HCT116 (cell line): Measurements from ENCODE around the gene GGT6. TPM values are rescaled to one million over a fixed set of nuclear protein-coding genes. Genes with fewer than 3 reads are reported as not detected.

ENCODE experiments used
- ATAC-seq: fragments of 200-7000 bp; cut with Tn5 transposase; 2 replicates; pipeline ENCODE4 v1.9.1; 2020; ENCODE audit warnings: mild to moderate bottlenecking, moderate library complexity
- BruUV-seq: library from RNA; stranded (reverse); fragments of 400-500 nt; replicated peaks from 2 replicates; lab custom pipeline; 2021; lab: Mats Ljungman, UMichigan
- CTCF ChIA-PET: fragments of 300-600 bp; sonication (Branson Sonifier 250); formaldehyde crosslinking; loops from one replicate; lab custom pipeline; 2021; ENCODE audit warnings: antibody characterized with exemption; lab: Charles Lee
- POLR2A ChIA-PET: fragments of 300-600, 350-600 bp; sonication (Branson Sonifier 250); formaldehyde crosslinking; loops from one replicate; lab custom pipeline; 2021; ENCODE audit warnings: antibody characterized with exemption; lab: Charles Lee
- RAD21 ChIA-PET, 2 experiments: fragments of 300-600 bp; sonication (Branson Sonifier 250); formaldehyde crosslinking; loops; one replicate each; lab custom pipeline; 2023; ENCODE audit warnings: low total read pairs in 2 of 2; ENCODE audit not compliant: uncharacterized antibody in 2 of 2, unreplicated experiment in 2 of 2, low non-redundant PET in 1 of 2; lab: Charles Lee
- DNase-seq: peaks from one replicate; pipeline ENCODE4 v3.0.0-alpha.2; 2010; ENCODE audit warnings: low read depth, low spot score
- H2AFZ ChIP-seq: fragments of 200-600 bp; shearing (Covaris generic), sonication (generic); 2 replicates; pipeline ENCODE4 v1.6.1; 2017; ENCODE audit warnings: low read depth, mixed run types, mixed read lengths, antibody characterized with exemption, low read length; ENCODE audit not compliant: poor library complexity, severe bottlenecking
- H3K27ac ChIP-seq: 2 replicates; pipeline ENCODE4 v1.5.1; 2012; ENCODE audit warnings: low read depth, low read length
- H3K27me3 ChIP-seq: fragments of 200-600 bp; sonication (generic); 2 replicates; pipeline ENCODE4 v1.6.1; 2016; ENCODE audit warnings: mixed run types, low read length, mixed read lengths; ENCODE audit not compliant: insufficient read depth
- H3K36me3 ChIP-seq, 2 experiments: fragments of 200-500 bp in 1 of 2; fragments of 200-600 bp in 1 of 2; sonication (Bioruptor generic) in 1 of 2; sonication (generic) in 1 of 2; 2 replicates each; pipeline versions ENCODE4 v1.5.1 to v1.6.1; 2014 to 2016; ENCODE audit warnings: low read length in 2 of 2, inconsistent platforms in 1 of 2, mixed read lengths in 1 of 2, mixed run types in 1 of 2; ENCODE audit not compliant: insufficient read depth in 2 of 2, control insufficient read depth in 1 of 2
- H3K4me1 ChIP-seq, 2 experiments: fragments of 200-600 bp in 1 of 2; sonication (generic) in 1 of 2; 2 replicates each; pipeline versions ENCODE4 v1.5.1 to v1.6.1; 2012 to 2017; ENCODE audit warnings: low read length in 2 of 2, inconsistent platforms in 1 of 2, mild to moderate bottlenecking in 1 of 2, mixed read lengths in 1 of 2, mixed run types in 1 of 2, moderate library complexity in 1 of 2; ENCODE audit not compliant: insufficient read depth in 2 of 2, control insufficient read depth in 1 of 2
- H3K4me2 ChIP-seq: fragments of 200-600 bp; sonication (generic); 2 replicates; pipeline ENCODE4 v1.6.1; 2017; ENCODE audit warnings: mixed run types, low read length, mixed read lengths
- H3K4me3 ChIP-seq, 2 experiments: fragments of 200-600 bp in 1 of 2; sonication (generic) in 1 of 2; replicated peaks in 1 of 2; 2 replicates each; pipeline ENCODE4 v1.5.1; 2011 to 2016; ENCODE audit warnings: low read length in 2 of 2, control low read depth in 1 of 2, low read depth in 1 of 2, mild to moderate bottlenecking in 1 of 2, mixed read lengths in 1 of 2, mixed run types in 1 of 2
- H3K79me2 ChIP-seq: fragments of 200-600 bp; sonication (generic); 2 replicates; pipeline ENCODE4 v1.6.1; 2017; ENCODE audit warnings: mild to moderate bottlenecking, mixed run types, low read length, moderate library complexity, mixed read lengths; ENCODE audit not compliant: insufficient read depth
- H3K9ac ChIP-seq: fragments of 200-600 bp; sonication (generic); 2 replicates; pipeline ENCODE4 v1.6.1; 2016; ENCODE audit warnings: low read length, mixed read lengths
- H3K9me2 ChIP-seq: fragments of 200-600 bp; sonication (generic), shearing (Covaris generic); 2 replicates; pipeline ENCODE4 v1.6.1; 2017; ENCODE audit warnings: mixed run types, mild to moderate bottlenecking, moderate library complexity; ENCODE audit not compliant: insufficient read depth
- H3K9me3 ChIP-seq, 2 experiments: fragments of 200-500 bp in 1 of 2; fragments of 200-600 bp in 1 of 2; sonication (Bioruptor generic) in 1 of 2; sonication (generic) in 1 of 2; 2 replicates each; pipeline ENCODE4 v1.6.1; 2014 to 2017; ENCODE audit warnings: low read length in 2 of 2, mixed read lengths in 2 of 2, inconsistent platforms in 1 of 2, low read depth in 1 of 2, mild to moderate bottlenecking in 1 of 2, mixed run types in 1 of 2, moderate library complexity in 1 of 2; ENCODE audit not compliant: control insufficient read depth in 1 of 2, insufficient read depth in 1 of 2
- H4K20me1 ChIP-seq: fragments of 200-600 bp; sonication (generic), shearing (Covaris generic); 2 replicates; pipeline ENCODE4 v1.6.1; 2017; ENCODE audit warnings: mixed run types, mild to moderate bottlenecking, moderate library complexity; ENCODE audit not compliant: insufficient read depth
- CEBPB ChIP-seq: IDR thresholded peaks from 2 replicates; pipeline ENCODE4 v1.6.1; 2012; ENCODE audit warnings: low read depth
- CTCF ChIP-seq, 3 experiments: fragments of 200-600 bp in 1 of 3; sonication (generic) in 1 of 3; IDR thresholded peaks in 2 of 3; conservative IDR thresholded peaks in 1 of 3; 2 replicates each; pipeline ENCODE4 v1.5.1; 2012 to 2017; ENCODE audit warnings: low read depth in 2 of 3, low read length in 2 of 3, antibody characterized with exemption in 1 of 3, borderline replicate concordance in 1 of 3, control low read depth in 1 of 3, mild to moderate bottlenecking in 1 of 3, mixed read lengths in 1 of 3, mixed run types in 1 of 3, moderate library complexity in 1 of 3; ENCODE audit not compliant: insufficient read depth in 1 of 3
- ELF1 ChIP-seq: IDR thresholded peaks from 2 replicates; pipeline ENCODE4 v1.6.1; 2012; ENCODE audit warnings: low read depth, borderline replicate concordance
- EZH2phosphoT487 ChIP-seq: fragments of 200-600 bp; IDR thresholded peaks from 2 replicates; pipeline ENCODE4 v1.6.1; 2018; ENCODE audit warnings: antibody characterized with exemption, borderline replicate concordance
- FOSL1 ChIP-seq: IDR thresholded peaks from 2 replicates; pipeline ENCODE4 v1.6.1; 2012; ENCODE audit warnings: low read depth
- JUND ChIP-seq: IDR thresholded peaks from 2 replicates; pipeline ENCODE4 v1.6.1; 2012
- POLR2AphosphoS5 ChIP-seq: IDR thresholded peaks from 2 replicates; pipeline ENCODE4 v1.6.1; 2011; ENCODE audit warnings: mild to moderate bottlenecking, low read depth, low read length, moderate library complexity
- SIN3A ChIP-seq: IDR thresholded peaks from 2 replicates; pipeline ENCODE4 v1.6.1; 2012; ENCODE audit warnings: low read depth
- SP1 ChIP-seq: IDR thresholded peaks from 2 replicates; pipeline ENCODE4 v1.6.1; 2012; ENCODE audit warnings: low read depth
- YY1 ChIP-seq: IDR thresholded peaks from 2 replicates; pipeline ENCODE4 v1.6.1; 2011; ENCODE audit warnings: low read length, low read depth, moderate library complexity, mild to moderate bottlenecking; ENCODE audit not compliant: insufficient replicate concordance; ENCODE audit errors: extremely low read depth
- ZNF274 ChIP-seq: fragments of 200-500 bp; sonication (Bioruptor generic); IDR thresholded peaks from 2 replicates; pipeline ENCODE4 v1.6.1; 2014; ENCODE audit warnings: mild to moderate bottlenecking, low read depth, low read length, inconsistent platforms
- intact Hi-C: fragments of 100-400 bp; cut with micrococcal nuclease; formaldehyde crosslinking; loops from 2 replicates; pipeline ENCODE4 v1.10.0; 2022
- total RNA-seq: library from RNA; stranded (reverse); gene quantifications from one replicate; pipeline ENCODE4 v1.2.1, GENCODE V29; 2021; ENCODE audit not compliant: unreplicated experiment
- TF ChIP-seq, protein P1 (sequence below): IDR thresholded peaks from 2 replicates; pipeline ENCODE4 v1.6.1; 2012; ENCODE audit warnings: low read depth
- TF ChIP-seq, protein P2 (sequence below): IDR thresholded peaks from 2 replicates; pipeline ENCODE4 v1.6.1; 2012

GGT6 gene
- total RNA-seq, 1 experiment from 2014 or later: 0.10 TPM

GRCh38 chr17:4529533-4530152, 30.7 kb downstream of the GGT6 start:
- no peaks in the 10 kb centered on the region for H3K9me2 ChIP-seq
- no peak overlapping the region for H3K4me3 ChIP-seq
- ChIA-PET POLR2A (no interaction called here), RAD21 (interaction anchor here in 1 of 2 experiments (0.6 kb wide), 1 partner anchor 10 kb away, joined by 3 read pairs; no protein-coding TSS in a partner anchor), CTCF (no interaction called here)
- H2AFZ ChIP-seq: no peak overlapping the region
- no peak overlapping the region for H3K4me2 ChIP-seq
- BruUV-seq: no TSS peak
- no peak for ATAC-seq
- peaks cover 8 to 16% of the 10 kb centered on the region in 2 experiments; a peak in 3 of 4 replicates for H3K4me1 ChIP-seq
- no peaks in the 10 kb centered on the region for H3K36me3 ChIP-seq
- no peaks in the 10 kb centered on the region for H3K79me2 ChIP-seq
- no peaks in the 10 kb centered on the region for H3K9me3 ChIP-seq
- no peaks in the 10 kb centered on the region for H3K27me3 ChIP-seq
- no peak for TF ChIP-seq CEBPB
- TF ChIP-seq, protein P1, sequence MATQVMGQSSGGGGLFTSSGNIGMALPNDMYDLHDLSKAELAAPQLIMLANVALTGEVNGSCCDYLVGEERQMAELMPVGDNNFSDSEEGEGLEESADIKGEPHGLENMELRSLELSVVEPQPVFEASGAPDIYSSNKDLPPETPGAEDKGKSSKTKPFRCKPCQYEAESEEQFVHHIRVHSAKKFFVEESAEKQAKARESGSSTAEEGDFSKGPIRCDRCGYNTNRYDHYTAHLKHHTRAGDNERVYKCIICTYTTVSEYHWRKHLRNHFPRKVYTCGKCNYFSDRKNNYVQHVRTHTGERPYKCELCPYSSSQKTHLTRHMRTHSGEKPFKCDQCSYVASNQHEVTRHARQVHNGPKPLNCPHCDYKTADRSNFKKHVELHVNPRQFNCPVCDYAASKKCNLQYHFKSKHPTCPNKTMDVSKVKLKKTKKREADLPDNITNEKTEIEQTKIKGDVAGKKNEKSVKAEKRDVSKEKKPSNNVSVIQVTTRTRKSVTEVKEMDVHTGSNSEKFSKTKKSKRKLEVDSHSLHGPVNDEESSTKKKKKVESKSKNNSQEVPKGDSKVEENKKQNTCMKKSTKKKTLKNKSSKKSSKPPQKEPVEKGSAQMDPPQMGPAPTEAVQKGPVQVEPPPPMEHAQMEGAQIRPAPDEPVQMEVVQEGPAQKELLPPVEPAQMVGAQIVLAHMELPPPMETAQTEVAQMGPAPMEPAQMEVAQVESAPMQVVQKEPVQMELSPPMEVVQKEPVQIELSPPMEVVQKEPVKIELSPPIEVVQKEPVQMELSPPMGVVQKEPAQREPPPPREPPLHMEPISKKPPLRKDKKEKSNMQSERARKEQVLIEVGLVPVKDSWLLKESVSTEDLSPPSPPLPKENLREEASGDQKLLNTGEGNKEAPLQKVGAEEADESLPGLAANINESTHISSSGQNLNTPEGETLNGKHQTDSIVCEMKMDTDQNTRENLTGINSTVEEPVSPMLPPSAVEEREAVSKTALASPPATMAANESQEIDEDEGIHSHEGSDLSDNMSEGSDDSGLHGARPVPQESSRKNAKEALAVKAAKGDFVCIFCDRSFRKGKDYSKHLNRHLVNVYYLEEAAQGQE: no peak
- no peak overlapping the region for H3K9ac ChIP-seq
- no peak overlapping the region for H3K27ac ChIP-seq
- DNase-seq: no peak
- intact Hi-C loops: loop anchor here (5.0 kb wide), 1 partner anchor 107 kb away; no protein-coding TSS in a partner anchor
- no peaks in the 10 kb centered on the region for H4K20me1 ChIP-seq

DNA sequence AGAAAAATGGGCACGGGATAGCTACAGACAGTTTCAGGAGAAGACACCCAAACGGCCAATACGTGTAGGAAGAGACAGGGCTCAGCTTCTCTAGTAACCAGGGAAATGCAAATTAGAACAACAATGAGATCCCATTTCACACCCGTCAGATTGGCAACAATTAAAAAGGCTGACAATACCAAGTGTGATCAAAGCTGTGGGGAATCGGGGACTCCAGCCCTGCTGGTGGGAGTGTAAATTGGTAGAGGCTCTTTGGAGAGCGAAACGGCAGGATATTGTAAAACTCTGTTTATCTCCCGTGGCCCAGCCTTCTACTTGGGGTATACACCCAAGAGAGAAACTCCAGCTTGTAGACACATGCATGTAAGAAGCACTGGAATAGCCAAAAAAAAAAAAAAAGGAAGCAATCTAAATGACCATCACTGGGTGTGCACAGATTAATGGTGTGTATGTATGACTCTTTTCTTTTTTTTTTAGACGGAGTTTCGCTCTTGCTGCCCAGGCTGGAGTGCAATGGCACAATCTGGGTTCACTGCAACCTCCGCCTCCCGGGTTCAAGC, 32.7 kb downstream of the GGT6 start:
- intact Hi-C loops: no loop called here
- Histone ChIP-seq H4K20me1 (no peaks in the 10 kb centered on the region), H2AFZ (no peak overlapping the region), H3K9ac (no peak overlapping the region), H3K36me3 (no peaks in the 10 kb centered on the region), H3K79me2 (no peaks in the 10 kb centered on the region), H3K9me3 (no peaks in the 10 kb centered on the region), H3K27me3 (no peaks in the 10 kb centered on the region), H3K4me1 (no peaks in the 10 kb centered on the region), H3K4me3 (no peak overlapping the region), H3K27ac (no peak overlapping the region), H3K4me2 (no peak overlapping the region), H3K9me2 (no peaks in the 10 kb centered on the region)
- BruUV-seq: no TSS peak
- no peak for ATAC-seq
- no peak for DNase-seq
- CTCF ChIA-PET: no interaction called here
- RAD21 ChIA-PET: no interaction called here
- POLR2A ChIA-PET: no interaction called here
- TF ChIP-seq ZNF274: no peak
- TF ChIP-seq, protein P2, sequence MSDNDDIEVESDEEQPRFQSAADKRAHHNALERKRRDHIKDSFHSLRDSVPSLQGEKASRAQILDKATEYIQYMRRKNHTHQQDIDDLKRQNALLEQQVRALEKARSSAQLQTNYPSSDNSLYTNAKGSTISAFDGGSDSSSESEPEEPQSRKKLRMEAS: no peak
- TF ChIP-seq POLR2AphosphoS5: no peak
- TF ChIP-seq CTCF (IDR thresholded peaks at IDR 0.05 in 2 of 3, conservative IDR thresholded peaks at IDR 0.05 in 1 of 3; ENCODE audit: borderline replicate concordance in 1 of 3, insufficient read depth in 1 of 3, low read depth in 2 of 3, low read length in 2 of 3): no peak
- TF ChIP-seq FOSL1: no peak
- no peak for TF ChIP-seq CEBPB
- TF ChIP-seq EZH2phosphoT487: no peak
- no peak for TF ChIP-seq SP1
- no peak for TF ChIP-seq ELF1
- TF ChIP-seq SIN3A: no peak
- no peak for TF ChIP-seq JUND
- TF ChIP-seq YY1: no peak
